Colonic mucosa (tissue), 4 donors: ENCODE data around the gene PADI1. TPM values are rescaled to one million over a fixed set of nuclear protein-coding genes. Genes with fewer than 3 reads are reported as not detected.

Experiments used
- DNase-seq: peaks from one replicate; pipeline ENCODE4 v3.0.0-alpha.2; 2020
- H3K27ac ChIP-seq: fragments of 200-600 bp; one replicate; pipeline ENCODE4 v1.8.0; 2021
- H3K27me3 ChIP-seq: fragments of 200-600 bp; one replicate; pipeline ENCODE4 v1.8.0; 2021
- H3K36me3 ChIP-seq: fragments of 200-600 bp; one replicate; pipeline ENCODE4 v1.8.0; 2021
- H3K4me1 ChIP-seq: fragments of 200-600 bp; one replicate; pipeline ENCODE4 v1.8.0; 2021; ENCODE audit warnings: mild to moderate bottlenecking
- H3K4me3 ChIP-seq: fragments of 200-600 bp; one replicate; pipeline ENCODE4 v1.8.0; 2021
- H3K9ac ChIP-seq, 2 donors: one replicate each; pipeline ENCODE4 v1.7.0; 2013; ENCODE audit warnings: control low read depth in 2 of 2, low read depth in 2 of 2, low read length in 2 of 2
- H3K9me3 ChIP-seq: fragments of 200-600 bp; one replicate; pipeline ENCODE4 v1.8.0; 2021
- intact Hi-C: fragments of 100-400 bp; cut with DNase I; formaldehyde crosslinking; loops from one replicate; pipeline ENCODE4 v1.14.1; 2022
- total RNA-seq, 2 donors: library from RNA; stranded (reverse); fragmentation: NEBNext Ultra II Directional in 1 of 2; extraction: Animal tissue kit (Norgen Biotek cat#: 25700) in 1 of 2; gene quantifications; one replicate each; pipeline ENCODE4 v1.2.1, GENCODE V29; 2021
- TF ChIP-seq, protein P1 (sequence below): fragments of 200-600 bp; IDR thresholded peaks from one replicate; pipeline ENCODE4 v1.8.0; 2022; ENCODE audit warnings: antibody characterized with exemption, mild to moderate bottlenecking
- donor health status: healthy.
- donor health status: DM: no; HTN: no; CAD: no.
- donor health status: DM: no; HTN: no; CAD: no.

The PADI1 gene
- total RNA-seq, 2 donors from 2014 or later: 0.47 to 0.50 TPM

DNA sequence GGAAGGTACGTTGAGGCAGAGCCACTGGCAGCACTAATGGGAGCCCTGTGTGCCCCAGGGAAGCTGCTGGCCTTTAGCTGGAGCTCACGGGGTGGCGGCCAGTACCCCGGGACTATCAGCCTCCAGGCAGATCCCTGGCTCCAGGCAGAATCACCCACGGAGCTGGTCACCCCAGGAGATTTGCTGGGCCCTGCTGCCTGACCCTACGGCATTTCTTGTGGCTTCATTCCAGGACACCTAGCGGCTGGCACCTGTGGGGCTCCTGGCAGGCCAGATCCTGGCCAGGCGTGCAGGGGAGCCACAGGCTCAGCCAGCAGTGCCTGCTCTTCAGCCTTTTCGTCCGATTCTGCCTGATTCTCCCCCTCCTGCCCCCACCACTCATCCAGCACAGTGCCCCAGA is 7.1 kb downstream of the PADI1 start:
- no peaks in the 10 kb centered on the region for H3K4me1 ChIP-seq
- intact Hi-C loops: no loop called here
- no peaks in the 10 kb centered on the region for H3K27me3 ChIP-seq

DNA sequence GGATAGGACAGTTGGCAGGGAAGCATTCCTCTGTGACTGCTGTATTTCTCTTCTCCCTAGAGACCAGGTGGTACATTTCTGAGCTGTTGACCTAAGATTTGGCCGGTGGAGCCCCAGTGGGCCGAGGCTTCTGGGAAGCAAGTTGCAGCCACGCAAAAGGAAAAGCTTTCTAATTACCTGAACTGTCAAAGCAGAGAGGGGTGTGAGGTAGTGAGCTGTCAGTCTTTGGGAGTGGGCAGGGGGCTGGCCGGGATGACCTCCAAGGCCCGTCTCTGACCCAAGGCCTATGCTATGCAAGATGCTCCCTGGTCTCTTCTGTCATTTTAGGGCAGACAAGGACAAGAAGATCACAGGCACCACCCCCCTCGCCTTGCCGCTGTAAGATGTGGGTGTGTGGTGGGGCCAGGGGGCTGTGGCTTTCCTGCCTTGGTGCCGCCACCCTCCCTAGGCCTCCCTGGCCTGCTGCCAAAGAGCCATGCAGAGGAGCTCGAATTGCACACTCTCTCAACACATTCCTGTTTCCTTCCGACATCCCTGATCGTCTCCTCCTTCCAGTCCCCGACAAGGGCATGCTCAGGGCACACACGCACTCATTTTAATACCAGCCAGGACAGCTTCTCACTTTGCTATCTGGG is 7.7 kb downstream of the PADI1 start:
- Histone ChIP-seq H3K4me3 (no peak overlapping the region), H3K27me3 (no peaks in the 10 kb centered on the region)

More for the DNA sequence above, 7.1 kb downstream of the PADI1 start:
- no peak for DNase-seq
- Histone ChIP-seq H3K9ac (no peak overlapping the region), H3K36me3 (no peaks in the 10 kb centered on the region), H3K27ac (no peak overlapping the region), H3K9me3 (no peaks in the 10 kb centered on the region), H3K4me3 (no peak overlapping the region)
- TF ChIP-seq, protein P1, sequence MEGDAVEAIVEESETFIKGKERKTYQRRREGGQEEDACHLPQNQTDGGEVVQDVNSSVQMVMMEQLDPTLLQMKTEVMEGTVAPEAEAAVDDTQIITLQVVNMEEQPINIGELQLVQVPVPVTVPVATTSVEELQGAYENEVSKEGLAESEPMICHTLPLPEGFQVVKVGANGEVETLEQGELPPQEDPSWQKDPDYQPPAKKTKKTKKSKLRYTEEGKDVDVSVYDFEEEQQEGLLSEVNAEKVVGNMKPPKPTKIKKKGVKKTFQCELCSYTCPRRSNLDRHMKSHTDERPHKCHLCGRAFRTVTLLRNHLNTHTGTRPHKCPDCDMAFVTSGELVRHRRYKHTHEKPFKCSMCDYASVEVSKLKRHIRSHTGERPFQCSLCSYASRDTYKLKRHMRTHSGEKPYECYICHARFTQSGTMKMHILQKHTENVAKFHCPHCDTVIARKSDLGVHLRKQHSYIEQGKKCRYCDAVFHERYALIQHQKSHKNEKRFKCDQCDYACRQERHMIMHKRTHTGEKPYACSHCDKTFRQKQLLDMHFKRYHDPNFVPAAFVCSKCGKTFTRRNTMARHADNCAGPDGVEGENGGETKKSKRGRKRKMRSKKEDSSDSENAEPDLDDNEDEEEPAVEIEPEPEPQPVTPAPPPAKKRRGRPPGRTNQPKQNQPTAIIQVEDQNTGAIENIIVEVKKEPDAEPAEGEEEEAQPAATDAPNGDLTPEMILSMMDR: no peak

DNA sequence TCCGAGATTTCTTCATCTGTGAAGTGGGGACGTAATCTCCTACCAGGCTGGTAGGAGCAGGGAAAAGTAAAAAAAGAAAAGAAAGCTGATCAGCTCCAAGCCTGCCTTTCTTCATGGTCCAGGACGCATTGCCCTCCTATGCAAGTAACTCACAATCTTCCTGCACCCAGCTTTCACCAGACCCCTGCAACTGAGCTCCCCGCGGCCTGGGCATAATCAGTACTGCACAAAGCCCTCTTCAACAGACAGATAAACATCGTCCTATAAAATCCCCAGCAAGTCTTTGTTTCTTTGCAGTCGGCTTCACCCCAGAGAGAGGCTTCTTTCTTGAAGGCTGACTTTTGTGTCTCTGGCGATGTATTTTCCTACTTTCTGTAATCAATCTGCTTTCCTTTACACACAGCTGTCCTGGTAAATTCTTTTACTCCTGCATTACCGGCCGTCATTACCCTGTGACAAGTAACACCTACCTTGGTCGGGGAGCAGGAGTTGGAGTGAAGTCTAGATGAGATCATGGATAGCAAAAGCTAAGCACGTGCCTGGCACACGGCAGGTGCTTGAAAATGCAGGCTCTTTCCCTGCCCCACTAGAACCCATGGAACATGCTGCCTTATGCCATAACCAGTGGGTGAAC is 8.3 kb downstream of the PADI1 start:
- Histone ChIP-seq H3K9me3 (no peaks in the 10 kb centered on the region), H3K9ac (no peak overlapping the region), H3K4me1 (no peaks in the 10 kb centered on the region), H3K4me3 (no peak overlapping the region), H3K27ac (no peak overlapping the region), H3K27me3 (no peaks in the 10 kb centered on the region), H3K36me3 (no peaks in the 10 kb centered on the region)
- TF ChIP-seq, protein P1: no peak
- intact Hi-C loops: no loop called here
- DNase-seq: no peak

More for the DNA sequence above, 7.7 kb downstream of the PADI1 start:
- no peaks in the 10 kb centered on the region for H3K36me3 ChIP-seq
- DNase-seq: no peak
- H3K9ac ChIP-seq: no peak overlapping the region
- H3K4me1 ChIP-seq: no peaks in the 10 kb centered on the region
- no peaks in the 10 kb centered on the region for H3K9me3 ChIP-seq
- intact Hi-C loops: no loop called here
- TF ChIP-seq, protein P1: no peak
- no peak overlapping the region for H3K27ac ChIP-seq

DNA sequence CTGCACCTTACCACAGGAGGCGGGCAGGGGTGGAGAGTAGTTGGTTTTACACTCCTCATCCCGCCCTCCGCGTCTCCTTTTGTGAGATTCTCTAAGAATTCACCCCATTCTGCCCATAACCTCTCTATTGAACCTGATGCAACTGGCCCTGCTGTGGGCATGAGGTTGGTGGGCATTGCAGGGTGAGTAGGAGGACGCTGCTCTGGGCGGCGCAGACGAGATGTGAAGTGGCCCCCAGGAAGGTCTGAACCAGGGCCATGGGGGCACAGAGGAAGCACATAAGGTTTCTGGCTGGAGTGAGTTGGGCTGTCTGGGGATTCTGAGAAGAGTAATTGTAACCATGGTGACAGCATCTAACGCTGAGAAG is 8.8 kb downstream of the PADI1 start:
- TF ChIP-seq, protein P1: no peak
- Histone ChIP-seq H3K27me3 (no peaks in the 10 kb centered on the region), H3K9ac (no peak overlapping the region), H3K27ac (no peak overlapping the region), H3K4me1 (no peaks in the 10 kb centered on the region), H3K4me3 (no peak overlapping the region), H3K9me3 (no peaks in the 10 kb centered on the region), H3K36me3 (no peaks in the 10 kb centered on the region)
- intact Hi-C loops: no loop called here
- no peak for DNase-seq

DNA sequence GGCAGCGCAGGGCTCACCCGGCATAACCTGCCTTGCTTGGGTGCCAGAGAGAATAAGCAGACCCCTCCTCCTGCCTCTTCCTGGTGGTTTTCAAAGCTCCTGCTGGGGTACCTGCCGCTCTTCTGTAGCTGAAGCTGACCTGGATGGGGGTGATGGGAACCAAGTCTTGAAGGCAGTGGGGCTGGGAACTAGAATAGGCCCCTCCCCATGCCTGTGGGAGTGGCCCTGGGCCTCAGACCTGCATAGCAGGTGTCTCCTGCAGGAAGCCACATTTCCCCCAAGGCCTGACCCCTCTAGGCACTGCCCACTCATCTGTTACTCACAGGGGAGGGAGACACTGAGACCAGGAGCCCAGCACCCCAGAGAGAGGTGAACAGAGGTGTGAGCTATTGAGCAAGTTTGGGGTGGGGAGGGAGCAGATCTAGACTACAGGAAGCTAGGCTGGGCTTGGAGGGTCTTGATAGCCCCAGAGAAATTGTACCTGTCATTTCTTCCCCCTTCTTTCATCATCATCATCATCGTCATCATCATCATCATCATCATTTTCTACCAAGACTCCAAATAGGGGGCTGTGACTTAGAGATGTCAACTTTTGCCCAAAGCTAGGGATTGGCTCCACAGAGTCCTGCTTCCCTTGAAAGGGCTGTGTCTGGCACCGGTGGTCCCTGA is 10.1 kb downstream of the PADI1 start:
- no peaks in the 10 kb centered on the region for H3K4me1 ChIP-seq
- intact Hi-C loops: no loop called here
- DNase-seq: no peak
- H3K36me3 ChIP-seq: no peaks in the 10 kb centered on the region
- no peak overlapping the region for H3K27ac ChIP-seq
- H3K27me3 ChIP-seq: no peaks in the 10 kb centered on the region
- H3K4me3 ChIP-seq: no peak overlapping the region
- no peak overlapping the region for H3K9ac ChIP-seq
- no peaks in the 10 kb centered on the region for H3K9me3 ChIP-seq
- TF ChIP-seq, protein P1: no peak
